SW 1271 (cell line): ENCODE measurements around the gene GON4L.
"Not testable (repeated sequence)": the region's sequence is repeated elsewhere in the genome, so short reads cannot be mapped to it uniquely, and the experiment has no call there.

ENCODE experiments used
- DNase-seq, 2 experiments: peaks; one replicate each; lab custom pipeline; 2025; lab: John Stamatoyannopoulos, UW

Gene GON4L

DNA sequence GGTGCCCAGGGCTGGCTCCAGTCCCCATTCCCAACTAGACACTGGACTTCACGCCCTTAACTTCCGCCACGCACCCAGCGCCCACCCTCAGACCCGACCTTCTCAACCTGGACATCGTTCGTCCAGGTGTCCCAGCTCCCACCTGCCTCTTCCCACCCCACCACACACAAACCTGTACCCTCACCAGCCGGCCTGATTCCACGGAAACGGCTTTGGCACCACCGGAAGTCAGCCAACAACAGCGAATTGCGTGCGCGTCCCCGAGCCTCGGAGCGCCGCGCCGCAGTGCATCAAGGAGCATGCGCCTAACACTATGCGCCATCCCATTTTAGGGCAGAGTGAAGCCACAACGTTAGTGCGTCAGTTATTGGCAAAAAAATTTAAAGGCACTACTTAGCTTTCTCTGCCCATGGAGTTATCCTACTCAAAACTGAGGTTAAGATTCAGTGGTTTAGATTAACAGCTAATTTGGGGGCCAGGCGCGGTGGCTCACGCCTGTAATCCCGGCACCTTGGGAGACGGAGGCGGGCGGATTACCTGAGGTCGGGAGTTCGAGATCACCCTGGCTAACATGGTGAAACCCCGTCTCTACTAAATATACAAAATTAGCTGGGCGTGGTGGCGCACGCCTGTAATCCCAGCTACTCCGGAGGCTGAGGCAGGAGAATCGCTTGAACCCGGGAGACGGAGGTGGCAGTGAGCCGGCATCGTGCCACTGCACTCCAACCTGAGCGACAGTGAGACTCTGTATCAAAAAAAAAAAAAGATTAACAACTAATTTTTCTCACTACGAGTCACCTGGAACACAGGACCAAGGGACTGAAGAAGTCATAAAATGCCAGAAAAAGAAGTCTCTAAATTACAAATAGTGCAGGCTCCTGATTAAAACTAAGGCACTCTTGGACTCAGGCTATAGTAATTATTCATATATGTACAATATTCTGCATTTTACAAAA is at the start of gene GON4L:
Gene GON4L (minus strand): TSS at position 240 of the 956 bp plus-strand sequence. CDS start 3,434 bp downstream, outside the sequence.
- peak; percentile 69 to 80 for DNase-seq

DNA sequence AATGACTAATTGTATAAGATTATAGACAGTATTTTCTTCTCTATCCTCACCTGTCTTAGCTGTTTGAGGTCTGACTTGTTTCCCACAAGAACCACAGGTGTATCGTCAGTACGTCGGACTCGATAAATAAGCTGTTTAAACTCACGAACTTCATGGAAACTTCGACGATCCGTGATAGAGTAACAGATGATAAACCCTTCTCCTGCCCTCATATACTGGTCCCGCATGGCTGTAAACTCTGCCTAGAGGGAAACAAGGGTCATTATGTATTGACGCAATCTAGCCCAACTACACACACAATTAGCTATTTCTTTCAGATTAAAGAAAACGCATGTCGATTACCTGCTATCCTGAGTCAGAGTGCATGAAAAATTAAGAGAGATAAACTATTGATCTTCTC is 47.2 kb upstream of the GON4L start:
- DNase-seq = no peak

DNA sequence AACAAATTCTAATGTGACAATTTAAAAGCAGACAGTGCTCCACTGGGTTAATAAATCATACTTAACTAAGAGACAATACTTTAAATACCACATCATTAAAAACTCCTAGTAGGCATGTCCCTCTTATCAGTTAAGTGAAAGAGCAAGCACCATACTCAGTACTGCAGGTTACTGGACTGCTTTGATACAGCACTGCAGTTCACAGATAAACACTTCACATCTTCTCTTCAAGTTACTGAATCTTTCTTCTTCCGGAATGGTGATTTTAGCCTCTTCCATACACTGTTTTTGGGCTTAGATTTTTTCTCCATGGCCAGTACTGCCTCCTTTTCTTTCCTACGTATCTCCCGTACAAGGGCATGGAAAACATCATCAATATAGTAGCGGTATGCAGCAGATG is 43.1 kb upstream of the GON4L start:
- no peak for DNase-seq

DNA sequence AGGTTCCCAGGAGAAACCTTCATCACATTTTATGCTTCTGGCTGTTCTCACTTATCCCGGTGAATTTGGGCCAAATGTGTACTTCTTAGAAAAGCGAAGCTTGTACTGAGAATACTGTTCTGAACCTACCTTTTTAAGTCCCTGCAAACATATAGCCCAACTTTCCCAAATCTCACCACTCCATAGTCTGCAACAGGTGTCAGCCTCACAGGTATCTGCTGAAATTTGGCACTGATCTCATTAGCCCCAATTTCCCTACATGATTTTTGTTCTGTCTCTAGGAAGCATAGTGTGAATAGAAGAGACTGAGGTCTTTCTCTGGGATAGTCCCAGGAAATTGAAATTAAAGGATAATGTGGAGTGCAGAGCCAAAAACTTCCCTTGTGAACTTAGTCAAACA is 42.7 kb upstream of the GON4L start:
- no peak for DNase-seq

GRCh38 chr1:155898888-155899287 is 41.9 kb upstream of the GON4L start:
- no peak for DNase-seq

GRCh38 chr1:155897746-155898145 is 40.7 kb upstream of the GON4L start:
- DNase-seq = no peak

GRCh38 chr1:155896476-155896875 is 39.5 kb upstream of the GON4L start:
- not testable (repeated sequence) for DNase-seq

DNA sequence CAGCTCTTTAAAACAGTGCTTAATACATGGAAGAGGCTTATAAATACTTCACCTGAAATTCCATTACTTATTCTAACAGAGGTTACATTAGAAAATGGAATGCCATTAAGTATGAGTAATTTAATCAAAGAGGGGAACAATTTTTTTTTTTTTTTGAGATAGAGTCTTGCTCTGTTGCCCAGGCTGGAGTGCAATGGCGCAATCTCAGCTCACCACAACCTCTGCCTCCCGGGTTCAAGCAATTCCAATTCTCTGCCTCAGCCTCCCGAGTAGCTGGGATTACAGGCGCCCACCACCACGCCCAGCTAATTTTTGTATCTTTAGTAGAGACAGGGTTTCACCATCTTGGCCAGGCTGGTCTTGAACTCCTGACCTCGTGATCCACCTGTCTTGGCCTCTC is 38.6 kb upstream of the GON4L start:
- DNase-seq = not testable (repeated sequence)

DNA sequence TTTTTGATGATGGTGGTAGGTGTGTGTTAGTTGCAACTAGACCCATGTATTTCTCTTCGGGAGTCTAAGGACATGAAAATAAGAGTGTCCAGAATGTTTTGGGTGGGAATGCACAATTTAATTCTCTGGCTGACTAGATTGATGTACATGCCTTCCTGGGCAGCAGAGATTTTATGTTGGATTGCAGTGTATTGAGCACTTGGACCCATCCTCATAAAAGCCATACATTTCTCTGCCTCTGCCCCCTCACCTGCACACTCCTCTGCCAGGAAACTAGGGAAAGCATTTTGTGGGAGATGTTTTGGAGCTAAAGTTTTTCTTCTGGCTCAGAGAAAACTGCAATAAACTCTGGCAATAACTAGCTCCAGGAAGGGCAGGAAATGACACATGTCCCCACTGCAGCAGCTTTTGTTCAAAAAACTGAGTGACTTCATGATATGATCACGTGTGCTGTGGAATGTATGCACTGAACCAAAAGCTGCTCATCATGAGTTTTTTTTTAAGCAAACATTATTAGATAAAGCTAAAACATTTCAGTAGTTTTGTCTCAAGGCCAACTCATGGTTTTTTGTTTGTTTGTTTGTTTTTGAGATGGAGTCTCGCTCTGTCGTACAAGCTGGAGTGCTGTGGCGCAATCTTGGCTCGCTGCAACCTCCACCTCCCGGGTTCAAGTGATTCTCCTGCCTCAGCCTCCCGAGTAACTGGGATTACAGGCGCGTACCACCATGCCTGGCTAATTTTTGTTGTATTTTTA is 36.6 kb upstream of the GON4L start:
- DNase-seq = peak; percentile 51 to 56

- peak in 1 of 2 experiments; percentile 59 for DNase-seq
Measured at GRCh38 chr1:155892796-155893195, 35.8 kb upstream of the GON4L start.

- no peak for DNase-seq
Measured at GRCh38 chr1:155890251-155890650, 33.2 kb upstream of the GON4L start.

DNA sequence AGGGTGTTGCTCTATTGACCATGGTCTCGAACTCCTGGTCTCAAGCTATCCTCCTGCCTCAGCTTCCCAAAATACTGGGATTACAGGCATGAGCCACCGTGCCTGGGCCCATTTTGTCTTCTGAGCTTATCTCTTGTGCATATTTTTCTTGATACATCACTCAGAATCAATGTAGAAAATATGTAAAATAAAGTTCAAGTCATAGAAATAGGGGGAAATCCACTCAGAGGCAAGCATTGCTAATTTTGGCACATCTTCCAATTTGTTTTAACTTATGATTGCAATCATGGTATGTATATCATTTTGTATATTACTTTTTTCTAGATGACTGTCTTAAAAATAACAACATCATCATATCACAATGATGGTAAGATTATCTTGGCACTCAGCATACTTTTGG is 32.6 kb upstream of the GON4L start:
- DNase-seq = no peak

GRCh38 chr1:155888481-155888880 is 31.5 kb upstream of the GON4L start:
- no peak for DNase-seq

GRCh38 chr1:155884982-155885381 is 28.0 kb upstream of the GON4L start:
- DNase-seq = no peak

DNA sequence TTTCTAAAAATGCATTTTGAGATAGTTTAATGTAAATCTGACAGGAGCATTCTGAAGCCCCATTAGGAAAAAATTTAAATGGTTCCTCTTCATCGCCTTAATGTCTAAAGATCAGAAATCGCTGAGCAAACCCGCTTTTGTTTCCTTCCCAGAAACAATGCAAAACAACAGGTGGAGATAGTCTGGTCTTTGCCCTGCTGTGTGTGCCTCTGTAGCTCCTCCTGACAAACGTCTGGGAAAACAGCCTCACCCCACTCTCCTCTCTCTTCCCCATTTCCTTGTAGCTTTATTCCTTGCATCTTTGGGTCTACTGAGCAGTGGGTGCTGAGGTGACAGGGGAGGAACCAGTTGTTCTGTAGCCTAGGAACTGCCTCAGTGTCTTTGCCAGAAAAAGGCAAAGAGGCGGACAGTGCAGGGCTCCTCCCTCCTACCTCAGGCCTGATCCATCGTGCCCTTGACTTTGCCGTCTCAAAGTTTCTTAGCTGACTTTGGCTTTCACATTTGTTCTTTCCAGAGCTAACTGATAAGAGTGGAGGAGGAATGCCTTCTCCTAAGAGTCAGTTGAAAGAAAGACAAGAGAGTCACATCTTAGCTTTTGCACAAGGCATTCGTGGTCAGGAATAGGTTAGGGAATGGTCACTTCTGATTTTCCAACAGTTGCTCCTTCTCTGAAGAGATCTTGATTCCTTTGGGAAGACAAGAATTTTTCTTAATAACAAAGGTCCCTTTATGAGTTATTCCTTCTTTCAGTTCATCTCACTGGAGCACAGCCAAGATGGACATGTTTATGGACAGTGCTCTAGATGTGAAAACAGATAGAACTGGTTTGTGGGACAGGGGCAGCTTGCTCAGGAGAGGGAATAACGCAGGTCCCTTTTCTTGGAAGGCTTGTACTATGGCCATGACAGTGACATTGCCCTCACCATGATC is 27.3 kb upstream of the GON4L start:
- DNase-seq = no peak

GRCh38 chr1:155882766-155883165 is 25.8 kb upstream of the GON4L start:
- no peak for DNase-seq

GRCh38 chr1:155882235-155882634 is 25.2 kb upstream of the GON4L start:
- DNase-seq = no peak

DNA sequence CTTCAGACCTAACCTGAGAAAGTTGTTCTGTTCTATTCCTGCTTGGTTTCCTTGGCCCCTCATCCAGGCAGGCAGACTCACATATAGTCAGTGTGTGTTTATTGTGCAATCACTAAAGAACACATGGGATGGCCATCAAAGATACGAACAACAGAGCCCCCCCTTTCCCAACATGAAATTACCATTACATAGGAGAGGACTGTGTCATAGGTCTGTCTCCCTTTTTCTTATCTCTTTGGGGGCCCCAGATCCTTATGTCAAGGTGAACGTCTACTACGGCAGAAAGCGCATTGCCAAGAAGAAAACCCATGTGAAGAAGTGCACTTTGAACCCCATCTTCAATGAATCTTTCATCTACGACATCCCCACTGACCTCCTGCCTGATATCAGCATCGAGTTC is 23.9 kb upstream of the GON4L start:
- DNase-seq = no peak

DNA sequence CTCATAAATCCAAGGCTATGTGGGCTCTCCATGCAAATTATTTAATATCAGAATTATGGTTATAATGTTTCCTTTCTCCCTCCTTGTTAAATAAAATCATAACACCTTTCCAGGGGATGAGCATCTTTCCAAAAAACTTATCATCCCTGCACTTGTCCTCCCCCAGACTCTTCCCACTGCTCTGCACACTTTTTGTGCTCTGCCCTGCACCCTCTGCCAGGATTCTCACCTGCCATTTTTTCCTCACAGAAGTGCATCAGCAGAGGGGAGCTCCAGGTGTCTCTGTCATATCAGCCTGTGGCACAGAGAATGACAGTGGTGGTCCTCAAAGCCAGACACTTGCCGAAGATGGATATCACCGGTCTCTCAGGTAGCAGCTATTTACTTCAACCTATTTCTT is 23.2 kb upstream of the GON4L start:
- no peak for DNase-seq

GRCh38 chr1:155877945-155878344 is 20.9 kb upstream of the GON4L start:
- no peak for DNase-seq

DNA sequence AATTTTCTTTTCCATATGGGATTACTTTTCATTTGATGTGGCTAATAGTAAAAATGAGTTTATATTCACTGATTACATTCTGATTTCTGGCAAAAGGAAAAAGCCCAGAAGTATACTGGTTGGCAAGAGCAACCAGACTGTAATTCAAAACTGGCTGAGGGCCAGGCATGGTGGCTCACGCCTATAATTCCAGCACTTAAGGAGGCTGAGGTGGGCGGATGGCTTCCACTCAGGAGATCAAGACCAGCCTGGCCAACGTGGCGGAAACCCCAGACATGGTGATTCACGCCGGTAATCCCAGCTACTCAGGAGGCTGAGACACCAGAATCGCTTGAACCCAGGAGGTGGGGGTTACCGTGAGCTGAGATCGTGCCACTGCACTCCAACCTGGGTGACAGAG is 16.8 kb upstream of the GON4L start:
- DNase-seq = no peak

GRCh38 chr1:155872527-155872926 is 15.5 kb upstream of the GON4L start:
- no peak for DNase-seq
